Measurements from ENCODE around the gene SLC6A18.

- TF ChIP-seq, protein P1, sequence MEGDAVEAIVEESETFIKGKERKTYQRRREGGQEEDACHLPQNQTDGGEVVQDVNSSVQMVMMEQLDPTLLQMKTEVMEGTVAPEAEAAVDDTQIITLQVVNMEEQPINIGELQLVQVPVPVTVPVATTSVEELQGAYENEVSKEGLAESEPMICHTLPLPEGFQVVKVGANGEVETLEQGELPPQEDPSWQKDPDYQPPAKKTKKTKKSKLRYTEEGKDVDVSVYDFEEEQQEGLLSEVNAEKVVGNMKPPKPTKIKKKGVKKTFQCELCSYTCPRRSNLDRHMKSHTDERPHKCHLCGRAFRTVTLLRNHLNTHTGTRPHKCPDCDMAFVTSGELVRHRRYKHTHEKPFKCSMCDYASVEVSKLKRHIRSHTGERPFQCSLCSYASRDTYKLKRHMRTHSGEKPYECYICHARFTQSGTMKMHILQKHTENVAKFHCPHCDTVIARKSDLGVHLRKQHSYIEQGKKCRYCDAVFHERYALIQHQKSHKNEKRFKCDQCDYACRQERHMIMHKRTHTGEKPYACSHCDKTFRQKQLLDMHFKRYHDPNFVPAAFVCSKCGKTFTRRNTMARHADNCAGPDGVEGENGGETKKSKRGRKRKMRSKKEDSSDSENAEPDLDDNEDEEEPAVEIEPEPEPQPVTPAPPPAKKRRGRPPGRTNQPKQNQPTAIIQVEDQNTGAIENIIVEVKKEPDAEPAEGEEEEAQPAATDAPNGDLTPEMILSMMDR (IDR thresholded peaks at IDR 0.05): no peak
- TF ChIP-seq EP300 (IDR thresholded peaks at IDR 0.05) (no peak), POLR2A (IDR thresholded peaks at IDR 0.05) (no peak)
Measured at GRCh38 chr5:1209489-1209852, 15.7 kb upstream of the SLC6A18 start.

Measured in tibial nerve (tissue), 4 donors.